PC-9 (cell line): ENCODE data around the gene CRACDL.

Source experiments
- CTCF ChIP-seq: fragments of 200-600 bp; sonication (generic); conservative IDR thresholded peaks from 2 replicates; pipeline ENCODE4 v1.6.1; 2017; ENCODE audit warnings: mixed run types, antibody characterized with exemption, mild to moderate bottlenecking, moderate library complexity
- EZH2 ChIP-seq: fragments of 200-600 bp; sonication (generic); IDR thresholded peaks from 2 replicates; pipeline ENCODE4 v1.8.0; 2017; ENCODE audit warnings: antibody characterized with exemption, low read depth

GRCh38 chr2:98948956-98949739 is 13.1 kb upstream of the CRACDL start:
- TF ChIP-seq CTCF (no peak), EZH2 (no peak)
